T-helper 2 cell treated with Interferon-gamma antibody and Interleukin-4, amounts not matched to agents 100 ng/mL and 5 ng/mL, for 36 hours (primary cell): ENCODE data around the gene C6orf141. TPM values are rescaled to one million over a fixed set of nuclear protein-coding genes. Genes with fewer than 3 reads are reported as not detected.

Experiments
- intact Hi-C: fragments of 100-400 bp; cut with micrococcal nuclease; formaldehyde crosslinking; loops from one replicate; pipeline ENCODE4 v1.15.1; 2023
- total RNA-seq: library from RNA; stranded (reverse); gene quantifications from 2 replicates; pipeline ENCODE4 v1.2.3, GENCODE V29; 2022

The C6orf141 gene
- total RNA-seq, 1 donor from 2014 or later: 0.55 TPM

GRCh38 chr6:49539102-49539501 lies 11.4 kb upstream of the C6orf141 start:
- intact Hi-C loops: no loop called here

- intact Hi-C loops: no loop called here
Measured at GRCh38 chr6:49540614-49541013, 9.9 kb upstream of the C6orf141 start.

GRCh38 chr6:49541210-49541724 lies 9.2 kb upstream of the C6orf141 start:
- intact Hi-C loops: no loop called here

- intact Hi-C loops: no loop called here
Measured at GRCh38 chr6:49541936-49542335, 8.5 kb upstream of the C6orf141 start.

- intact Hi-C loops: no loop called here
Measured at GRCh38 chr6:49543087-49543858, 7.2 kb upstream of the C6orf141 start.

- intact Hi-C loops: no loop called here
Measured at GRCh38 chr6:49546331-49546730, 4.1 kb upstream of the C6orf141 start.

GRCh38 chr6:49548613-49549304 lies 1.7 kb upstream of the C6orf141 start:
- intact Hi-C loops: no loop called here

GRCh38 chr6:49549691-49550491 lies 577 bp upstream of the C6orf141 start:
- intact Hi-C loops: loop anchor here (2.0 kb wide), 2 partner anchors 17 to 87 kb away; partner anchors contain the start of genes CENPQ and MMUT

GRCh38 chr6:49551078-49551865 lies 804 bp downstream of the C6orf141 start:
- intact Hi-C loops: loop anchor here (2.0 kb wide), 2 partner anchors 18 to 88 kb away; partner anchors contain the start of genes CENPQ and MMUT

- intact Hi-C loops: loop anchor here (2.0 kb wide), 2 partner anchors 19 to 89 kb away; partner anchors contain the start of genes CENPQ and MMUT
Measured at GRCh38 chr6:49551866-49552129, 1.3 kb downstream of the C6orf141 start.

- intact Hi-C loops: no loop called here
Measured at GRCh38 chr6:49552596-49552995, 2.1 kb downstream of the C6orf141 start.

GRCh38 chr6:49553384-49553783 lies 2.9 kb downstream of the C6orf141 start:
- intact Hi-C loops: no loop called here

- intact Hi-C loops: no loop called here
Measured at GRCh38 chr6:49555951-49556350, 5.5 kb downstream of the C6orf141 start.

- intact Hi-C loops: no loop called here
Measured at GRCh38 chr6:49556429-49556837, 6.0 kb downstream of the C6orf141 start.

- intact Hi-C loops: no loop called here
Measured at GRCh38 chr6:49557177-49557576, 6.7 kb downstream of the C6orf141 start.

- intact Hi-C loops: no loop called here
Measured at GRCh38 chr6:49558238-49558637, 7.8 kb downstream of the C6orf141 start.

GRCh38 chr6:49563006-49563886 lies 12.8 kb downstream of the C6orf141 start:
- intact Hi-C loops: no loop called here

GRCh38 chr6:49564552-49564951 lies 14.1 kb downstream of the C6orf141 start:
- intact Hi-C loops: no loop called here

GRCh38 chr6:49565261-49565660 lies 14.8 kb downstream of the C6orf141 start:
- intact Hi-C loops: no loop called here

GRCh38 chr6:49565855-49566254 lies 15.4 kb downstream of the C6orf141 start:
- intact Hi-C loops: no loop called here
